Suprapubic skin (tissue), 4 donors: ENCODE results near the gene COPG2. TPM values are rescaled to one million over a fixed set of nuclear protein-coding genes. Genes with fewer than 3 reads are reported as not detected.

ENCODE experiments used
- DNase-seq, 2 donors: peaks; one replicate each; pipeline ENCODE4 v3.0.0-alpha.2; 2019; ENCODE audit warnings: low spot score in 2 of 2
- H3K27ac ChIP-seq: fragments of 200-600 bp; sonication (generic); one replicate; pipeline ENCODE4 v1.5.1; 2019
- H3K27me3 ChIP-seq: fragments of 200-600 bp; sonication (generic); one replicate; pipeline ENCODE4 v1.5.1; 2019
- H3K36me3 ChIP-seq: fragments of 200-600 bp; sonication (generic); one replicate; pipeline ENCODE4 v1.5.1; 2019
- H3K4me1 ChIP-seq: fragments of 200-600 bp; sonication (generic); one replicate; pipeline ENCODE4 v1.5.1; 2019
- H3K4me3 ChIP-seq: fragments of 200-600 bp; sonication (generic); one replicate; pipeline ENCODE4 v1.5.1; 2019; ENCODE audit warnings: mild to moderate bottlenecking
- H3K9me3 ChIP-seq: fragments of 200-600 bp; sonication (generic); one replicate; pipeline ENCODE4 v1.5.1; 2019
- CTCF ChIP-seq, 2 donors: fragments of 200-600 bp in 1 of 2; fragments of 450-650 bp in 1 of 2; sonication (generic) in 1 of 2; IDR thresholded peaks; one replicate each; pipeline ENCODE4 v1.5.1; 2016 to 2019; ENCODE audit warnings: antibody characterized with exemption in 2 of 2, mild to moderate bottlenecking in 1 of 2, moderate library complexity in 1 of 2
- EP300 ChIP-seq: sonication (generic); formaldehyde crosslinking; IDR thresholded peaks from one replicate; pipeline ENCODE4 v1.6.1; 2017; ENCODE audit warnings: antibody characterized with exemption
- POLR2A ChIP-seq, 2 donors: fragments of 450-650 bp; IDR thresholded peaks; one replicate each; pipeline ENCODE4 v1.6.1; 2017; ENCODE audit warnings: antibody characterized with exemption in 2 of 2, mild to moderate bottlenecking in 2 of 2, moderate library complexity in 2 of 2
- POLR2AphosphoS5 ChIP-seq, 3 donors: sonication (generic); formaldehyde crosslinking; IDR thresholded peaks; one replicate each; pipeline ENCODE4 v1.6.1; 2017; ENCODE audit warnings: antibody characterized with exemption in 3 of 3
- WGBS: methylation state at CpG from one replicate; pipeline ENCODE4 v1.1.5; 2018; 5-methylcytosine and 5-hydroxymethylcytosine counted together
- total RNA-seq, 4 donors: library from RNA; depleted of rRNA; stranded (reverse); fragments of >200 nt; gene quantifications; one replicate each; pipeline ENCODE4 v1.1.0, GENCODE V29; 2016

COPG2 gene
- total RNA-seq, 4 donors from 2014 or later, result 17.9 to 24.8 (median 21.0) TPM

- DNase-seq, result no peak
- H3K4me1 ChIP-seq, result peaks cover 14% of the 10 kb centered on the region
- H3K27me3 ChIP-seq, result no peaks in the 10 kb centered on the region
- H3K36me3 ChIP-seq, result no peaks in the 10 kb centered on the region
- no peaks in the 10 kb centered on the region for H3K9me3 ChIP-seq
- 9% methylated on average over 12 of the region's 12 CpGs for WGBS
- TF ChIP-seq CTCF (IDR thresholded peaks at IDR 0.05) (no peak), EP300 (no peak), POLR2A (IDR thresholded peaks at IDR 0.05) (no peak), POLR2AphosphoS5 (IDR thresholded peaks at IDR 0.05) (no peak)
- H3K4me3 ChIP-seq, result peak overlapping the region; percentile 87
- H3K27ac ChIP-seq, result peak overlapping the region; percentile 82
Measured at GRCh38 chr7:130669085-130669700, 645 bp upstream of the COPG2 start.

GRCh38 chr7:130667593-130668257 is 823 bp downstream of the COPG2 start:
- H3K27me3 ChIP-seq, result no peaks in the 10 kb centered on the region
- peak in 1 of 2 donors; percentile 71 for DNase-seq
- TF ChIP-seq CTCF (IDR thresholded peaks at IDR 0.05), result no peak
- no peak for TF ChIP-seq POLR2AphosphoS5 (IDR thresholded peaks at IDR 0.05)
- TF ChIP-seq POLR2A (IDR thresholded peaks at IDR 0.05), result no peak
- no peak for TF ChIP-seq EP300
- peaks cover 14% of the 10 kb centered on the region for H3K4me1 ChIP-seq
- peak overlapping the region; percentile 87 for H3K4me3 ChIP-seq
- H3K9me3 ChIP-seq, result no peaks in the 10 kb centered on the region
- H3K36me3 ChIP-seq, result no peaks in the 10 kb centered on the region
- WGBS, result 8% methylated on average over 14 of the region's 19 CpGs
- peak overlapping the region; percentile 82 for H3K27ac ChIP-seq

- 86% methylated on average over 2 of the region's 2 CpGs for WGBS
- peaks cover 36% of the 10 kb centered on the region for H3K36me3 ChIP-seq
- no peaks in the 10 kb centered on the region for H3K9me3 ChIP-seq
- no peak overlapping the region for H3K27ac ChIP-seq
- no peak for TF ChIP-seq POLR2AphosphoS5 (IDR thresholded peaks at IDR 0.05)
- TF ChIP-seq POLR2A (IDR thresholded peaks at IDR 0.05), result no peak
- no peak for TF ChIP-seq EP300
- TF ChIP-seq CTCF (IDR thresholded peaks at IDR 0.05), result no peak
- no peak for DNase-seq
- no peaks in the 10 kb centered on the region for H3K27me3 ChIP-seq
- peaks cover 2% of the 10 kb centered on the region for H3K4me1 ChIP-seq
- H3K4me3 ChIP-seq, result no peak overlapping the region
Measured at GRCh38 chr7:130662426-130662825, 6.1 kb downstream of the COPG2 start.

GRCh38 chr7:130655286-130655685 is 13.3 kb downstream of the COPG2 start:
- H3K27ac ChIP-seq, result no peak overlapping the region
- no peaks in the 10 kb centered on the region for H3K27me3 ChIP-seq
- no peaks in the 10 kb centered on the region for H3K9me3 ChIP-seq
- H3K4me3 ChIP-seq, result no peak overlapping the region
- 70% methylated on average over 4 of the region's 4 CpGs for WGBS
- no peaks in the 10 kb centered on the region for H3K4me1 ChIP-seq
- TF ChIP-seq EP300, result no peak
- TF ChIP-seq POLR2A (IDR thresholded peaks at IDR 0.05), result no peak
- no peak for TF ChIP-seq POLR2AphosphoS5 (IDR thresholded peaks at IDR 0.05)
- no peak for TF ChIP-seq CTCF (IDR thresholded peaks at IDR 0.05)
- DNase-seq, result no peak
- H3K36me3 ChIP-seq, result peaks cover 13% of the 10 kb centered on the region

GRCh38 chr7:130654850-130655249 is 13.7 kb downstream of the COPG2 start:
- Histone ChIP-seq H3K36me3 (peaks cover 12% of the 10 kb centered on the region), H3K27me3 (no peaks in the 10 kb centered on the region), H3K4me1 (no peaks in the 10 kb centered on the region), H3K27ac (no peak overlapping the region), H3K4me3 (no peak overlapping the region), H3K9me3 (no peaks in the 10 kb centered on the region)
- DNase-seq, result no peak
- no peak for TF ChIP-seq POLR2A (IDR thresholded peaks at IDR 0.05)
- no peak for TF ChIP-seq EP300
- TF ChIP-seq CTCF (IDR thresholded peaks at IDR 0.05), result no peak
- no peak for TF ChIP-seq POLR2AphosphoS5 (IDR thresholded peaks at IDR 0.05)
- WGBS, result 83% methylated on average over 1 of the region's 1 CpG
